HepG2 (cell line): ENCODE results near the gene BPHL. TPM values are rescaled to one million over a fixed set of nuclear protein-coding genes. Genes with fewer than 3 reads are reported as not detected.

Experiments used
- ATAC-seq: fragments of 200-7000 bp; cut with Tn5 transposase; 3 replicates; pipeline ENCODE4 v1.9.1; 2020; ENCODE audit warnings: mild to moderate bottlenecking, moderate library complexity
- BruUV-seq: library from RNA; stranded (reverse); fragments of 400-500 nt; replicated peaks from 2 replicates; lab custom pipeline; 2021; lab: Mats Ljungman, UMichigan
- CTCF ChIA-PET: fragments of 300-600 bp; formaldehyde crosslinking; extraction: SDS; loops from one replicate; lab custom pipeline; 2021; ENCODE audit warnings: low total read pairs, inconsistent platforms, low intra/inter-chr PET ratio; lab: Yijun Ruan, JAX
- POLR2A ChIA-PET: fragments of 350-600 bp; sonication (Branson Sonifier 250); formaldehyde crosslinking; loops from one replicate; lab custom pipeline; 2020; ENCODE audit warnings: antibody characterized with exemption, inconsistent platforms; lab: Yijun Ruan, JAX
- DNase-seq: peaks from one replicate; pipeline ENCODE4 v3.0.0-alpha.2; 2015; ENCODE audit warnings: low spot score
- FAIRE-seq: peaks from 3 replicates; lab custom pipeline; 2011; peaks lifted over from hg19 to GRCh38; lab: Jason Lieb, UNC
- H2AFZ ChIP-seq: one replicate; pipeline ENCODE4 v1.6.1; 2011; ENCODE audit warnings: low read length, inconsistent platforms
- H3K27ac ChIP-seq: fragments of 300-600 bp; 3 replicates; pipeline ENCODE4 v1.8.0; 2011; ENCODE audit warnings: mixed run types, mild to moderate bottlenecking, mixed read lengths, low read length, inconsistent platforms; ENCODE audit not compliant: insufficient read depth; ENCODE audit errors: extremely low read length
- H3K27me3 ChIP-seq, 2 experiments: fragments of 200-600 bp in 1 of 2; 2 replicates in 1 of 2; 3 replicates in 1 of 2; pipeline versions ENCODE4 v1.6.0 to v1.8.0; 2011; ENCODE audit warnings: low read length in 2 of 2, mild to moderate bottlenecking in 2 of 2, moderate library complexity in 2 of 2, inconsistent platforms in 1 of 2; ENCODE audit not compliant: insufficient read depth in 2 of 2, control insufficient read depth in 1 of 2
- H3K36me3 ChIP-seq, 2 experiments: fragments of 200-600 bp in 1 of 2; replicated peaks in 1 of 2; 2 replicates in 1 of 2; 3 replicates in 1 of 2; pipeline versions ENCODE4 v1.5.1 to v1.8.0; 2011; ENCODE audit warnings: low read length in 2 of 2, inconsistent platforms in 1 of 2; ENCODE audit not compliant: insufficient read depth in 2 of 2, control insufficient read depth in 1 of 2
- H3K4me1 ChIP-seq: 2 replicates; pipeline ENCODE4 v1.5.1; 2012; ENCODE audit warnings: low read length, inconsistent platforms; ENCODE audit not compliant: insufficient read depth
- H3K4me2 ChIP-seq: 2 replicates; pipeline ENCODE4 v1.6.0; 2011; ENCODE audit warnings: low read depth, low read length, inconsistent platforms
- H3K4me3 ChIP-seq, 3 experiments: fragments of 200-600 bp in 1 of 3; sonication (generic), shearing (Covaris generic) in 1 of 3; replicated peaks in 1 of 3; 2 replicates each; pipeline ENCODE4 v1.5.1; 2011 to 2016; ENCODE audit warnings: low read length in 3 of 3, inconsistent platforms in 2 of 3, low read depth in 2 of 3, mild to moderate bottlenecking in 2 of 3, control low read depth in 1 of 3, mixed read lengths in 1 of 3; ENCODE audit not compliant: insufficient read depth in 1 of 3
- H3K79me2 ChIP-seq: one replicate; pipeline ENCODE4 v1.6.1; 2011; ENCODE audit warnings: low read length, inconsistent platforms; ENCODE audit not compliant: insufficient read depth
- H3K9ac ChIP-seq: 2 replicates; pipeline ENCODE4 v1.6.0; 2011; ENCODE audit warnings: mild to moderate bottlenecking, low read depth, low read length, inconsistent platforms; ENCODE audit not compliant: insufficient read depth
- H3K9me3 ChIP-seq: 2 replicates; pipeline ENCODE4 v1.5.1; 2012; ENCODE audit warnings: mild to moderate bottlenecking, low read length
- H4K20me1 ChIP-seq: 2 replicates; pipeline ENCODE4 v1.6.0; 2011; ENCODE audit warnings: inconsistent platforms, mild to moderate bottlenecking, low read length, moderate library complexity; ENCODE audit not compliant: insufficient read depth
- BHLHE40 ChIP-seq: IDR thresholded peaks from 2 replicates; pipeline ENCODE4 v1.6.1; 2011; ENCODE audit warnings: low read length, improper control_type of control experiment
- EP300 ChIP-seq, 3 experiments: sonication (generic) in 1 of 3; formaldehyde crosslinking in 1 of 3; IDR thresholded peaks; 2 replicates each; pipeline versions ENCODE4 v1.5.1 to v1.6.1; 2011 to 2020; ENCODE audit warnings: low read depth in 2 of 3, low read length in 2 of 3, borderline replicate concordance in 1 of 3, improper control_type of control experiment in 1 of 3, mild to moderate bottlenecking in 1 of 3, missing genetic modification reagents in 1 of 3, moderate library complexity in 1 of 3
- FOXC1 ChIP-seq: sonication (generic); formaldehyde crosslinking; IDR thresholded peaks from 2 replicates; pipeline ENCODE4 v1.8.0; 2022; ENCODE audit warnings: mild to moderate bottlenecking, missing genetic modification reagents, borderline replicate concordance
- GATAD2A ChIP-seq: IDR thresholded peaks from 2 replicates; pipeline ENCODE4 v1.6.1; 2016
- SALL1 ChIP-seq: sonication (generic); formaldehyde crosslinking; IDR thresholded peaks from 2 replicates; pipeline ENCODE4 v1.8.0; 2022; ENCODE audit warnings: mild to moderate bottlenecking, missing genetic modification reagents
- SATB2 ChIP-seq: sonication (generic); formaldehyde crosslinking; IDR thresholded peaks from 2 replicates; pipeline ENCODE4 v1.5.0; 2020; ENCODE audit warnings: missing genetic modification reagents
- SP4 ChIP-seq: sonication (generic); formaldehyde crosslinking; IDR thresholded peaks from 2 replicates; pipeline ENCODE4 v1.8.1; 2023; ENCODE audit warnings: mild to moderate bottlenecking, missing genetic modification reagents
- TBX3 ChIP-seq: fragments of 450-650 bp; IDR thresholded peaks from 2 replicates; pipeline ENCODE4 v1.6.1; 2017; ENCODE audit warnings: antibody characterized with exemption, mild to moderate bottlenecking, inconsistent platforms, borderline replicate concordance
- USF2 ChIP-seq, 2 experiments: sonication (generic) in 1 of 2; formaldehyde crosslinking in 1 of 2; IDR thresholded peaks; 2 replicates each; pipeline versions ENCODE4 v1.5.1 to v1.6.1; 2011 to 2020; ENCODE audit warnings: borderline replicate concordance in 1 of 2, low read depth in 1 of 2, low read length in 1 of 2, mild to moderate bottlenecking in 1 of 2, missing genetic modification reagents in 1 of 2, moderate library complexity in 1 of 2
- YEATS4 ChIP-seq: sonication (generic); formaldehyde crosslinking; IDR thresholded peaks from 2 replicates; pipeline ENCODE4 v1.4.0; 2020; ENCODE audit warnings: missing genetic modification reagents, borderline replicate concordance
- ZNF543 ChIP-seq: sonication (generic); formaldehyde crosslinking; IDR thresholded peaks from 2 replicates; pipeline ENCODE4 v1.4.0; 2020; ENCODE audit warnings: mild to moderate bottlenecking, missing genetic modification reagents
- ZNF672 ChIP-seq: sonication (generic); formaldehyde crosslinking; IDR thresholded peaks from 2 replicates; pipeline ENCODE4 v1.8.1; 2022; ENCODE audit warnings: missing genetic modification reagents
- ZNF687 ChIP-seq: sonication (generic); formaldehyde crosslinking; IDR thresholded peaks from 2 replicates; pipeline ENCODE4 v1.5.1; 2020; ENCODE audit warnings: mild to moderate bottlenecking, missing genetic modification reagents, moderate library complexity
- WGBS: methylation state at CpG from one replicate; pipeline ENCODE4 v1.1.6; 2017; ENCODE audit warnings: low lambda C conversion rate; 5-methylcytosine and 5-hydroxymethylcytosine counted together
- in situ Hi-C: cut with HindIII; loops from 2 replicates; pipeline ENCODE4 v1.10.0; 2017; ENCODE audit warnings: low pct_unique_long_range_greater_than_20kb; ENCODE audit not compliant: extremely low pct_ligation_motif_present
- intact Hi-C: fragments of 100-400 bp; cut with micrococcal nuclease; formaldehyde crosslinking; loops from one replicate; pipeline ENCODE4 v1.10.0; 2022; ENCODE audit not compliant: unreplicated experiment
- polyA plus RNA-seq, 8 experiments: library from polyadenylated mRNA; depleted of rRNA in 3 of 8; stranded (reverse) in 7 of 8; unstranded in 1 of 8; fragments of >200 nt; fragmentation: Illumina TruSeq in 4 of 8; extraction: Trizol in 4 of 8; gene quantifications; 2 replicates each; pipeline versions ENCODE4 v1.2.1 to v1.2.3, GENCODE V29; 2011 to 2016; ENCODE audit warnings: low read depth in 4 of 8, missing spikeins in 1 of 8, mixed read lengths in 1 of 8; ENCODE audit not compliant: insufficient read depth in 1 of 8
- total RNA-seq, 5 experiments: library from RNA; depleted of rRNA; stranded (reverse); fragments of >200 nt; fragmentation: Illumina TruSeq; extraction: Trizol; gene quantifications; 2 replicates each; pipeline ENCODE4 v1.2.3, GENCODE V29; 2016; ENCODE audit warnings: low read depth in 1 of 5

BPHL gene
- total and polyA plus RNA-seq, 2 of the 13 experiments (the other 11 are each of a cell fraction or from before 2014, with no cell fraction given): 37.8 to 39.5 TPM

- POLR2A ChIA-PET: interaction anchor here (0.5 to 2.0 kb wide), 5 partner anchors 10 to 76 kb away, joined by 3 to 5 read pairs (median 4); partner anchors contain the start of gene TUBB2A
- H3K4me2 ChIP-seq: no peak overlapping the region
Observed at GRCh38 chr6:3175715-3176402, 57.3 kb downstream of the BPHL start.

More at GRCh38 chr6:3175715-3176402, 57.3 kb downstream of the BPHL start:
- CTCF ChIA-PET: no interaction called here
- Histone ChIP-seq H2AFZ (no peak overlapping the region), H4K20me1 (no peaks in the 10 kb centered on the region), H3K79me2 (no peaks in the 10 kb centered on the region), H3K27me3 (no peaks in the 10 kb centered on the region; a peak in 2 of 5 replicates), H3K27ac (no peak overlapping the region), H3K36me3 (no peaks in the 10 kb centered on the region), H3K9me3 (no peaks in the 10 kb centered on the region), H3K4me3 (no peak overlapping the region), H3K9ac (no peak overlapping the region), H3K4me1 (peaks cover 21% of the 10 kb centered on the region)
- 0 out of 2 replicates have a peak, but pooled peaks have one; percentile 14 for TF ChIP-seq TBX3
- TF ChIP-seq SATB2: no peak
- TF ChIP-seq GATAD2A (CRISPR knock-in tag): 0 out of 2 replicates have a peak, but pooled peaks have one; percentile 31
- no peak for TF ChIP-seq USF2 (IDR thresholded peaks at IDR 0.05; ENCODE audit: low read depth, low read length)
- TF ChIP-seq USF2 (CRISPR knock-in tag; IDR thresholded peaks at IDR 0.05; ENCODE audit: borderline replicate concordance): peak; percentile 39; the same call in 1 of the 2 replicates
- peak; percentile 40; the same call in 1 of the 2 replicates for TF ChIP-seq SALL1 (CRISPR knock-in tag)
- peak; percentile 55 for TF ChIP-seq ZNF687 (CRISPR knock-in tag)
- no peak for TF ChIP-seq ZNF672 (CRISPR knock-in tag)
- 0 out of 2 replicates have a peak, but pooled peaks have one; percentile 16 for TF ChIP-seq FOXC1 (CRISPR knock-in tag)
- TF ChIP-seq ZNF543 (CRISPR knock-in tag): peak; percentile 24; the same call in 1 of the 2 replicates
- TF ChIP-seq EP300 (IDR thresholded peaks at IDR 0.05; ENCODE audit: low read depth in 2 of 2, low read length in 2 of 2): no peak
- TF ChIP-seq EP300 (CRISPR knock-in tag; IDR thresholded peaks at IDR 0.05; ENCODE audit: borderline replicate concordance): no peak
- peak; percentile 79 for TF ChIP-seq BHLHE40
- 0 out of 2 replicates have a peak, but pooled peaks have one; percentile 15 for TF ChIP-seq SP4
- no peak for TF ChIP-seq YEATS4
- ATAC-seq: peak; percentile 35
- no peak for DNase-seq
- whole genome bisulfite sequencing: 44% methylated on average over 11 of the region's 11 CpGs
- no TSS peak for BruUV-seq
- in situ Hi-C loops: no loop called here
- intact Hi-C loops: no loop called here
- FAIRE-seq: no peak
